ENCODE measurements around the gene CCDC47.

The CCDC47 gene

DNA sequence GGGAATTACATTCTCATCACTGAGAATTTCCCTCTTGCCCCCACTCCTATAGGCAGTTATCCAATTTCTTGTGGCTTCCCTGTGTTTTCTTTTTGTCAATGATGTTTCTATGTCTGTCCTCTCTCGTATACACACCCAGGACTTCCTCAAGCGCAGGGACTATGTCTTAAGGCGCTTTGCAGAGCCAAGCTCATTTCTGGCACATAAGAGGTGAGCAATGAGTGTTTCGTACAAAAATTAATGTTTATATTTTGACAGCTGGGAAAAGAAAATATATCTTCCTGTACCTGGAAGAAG, 1.5 kb upstream of the CCDC47 start:
- TF ChIP-seq, protein P1, sequence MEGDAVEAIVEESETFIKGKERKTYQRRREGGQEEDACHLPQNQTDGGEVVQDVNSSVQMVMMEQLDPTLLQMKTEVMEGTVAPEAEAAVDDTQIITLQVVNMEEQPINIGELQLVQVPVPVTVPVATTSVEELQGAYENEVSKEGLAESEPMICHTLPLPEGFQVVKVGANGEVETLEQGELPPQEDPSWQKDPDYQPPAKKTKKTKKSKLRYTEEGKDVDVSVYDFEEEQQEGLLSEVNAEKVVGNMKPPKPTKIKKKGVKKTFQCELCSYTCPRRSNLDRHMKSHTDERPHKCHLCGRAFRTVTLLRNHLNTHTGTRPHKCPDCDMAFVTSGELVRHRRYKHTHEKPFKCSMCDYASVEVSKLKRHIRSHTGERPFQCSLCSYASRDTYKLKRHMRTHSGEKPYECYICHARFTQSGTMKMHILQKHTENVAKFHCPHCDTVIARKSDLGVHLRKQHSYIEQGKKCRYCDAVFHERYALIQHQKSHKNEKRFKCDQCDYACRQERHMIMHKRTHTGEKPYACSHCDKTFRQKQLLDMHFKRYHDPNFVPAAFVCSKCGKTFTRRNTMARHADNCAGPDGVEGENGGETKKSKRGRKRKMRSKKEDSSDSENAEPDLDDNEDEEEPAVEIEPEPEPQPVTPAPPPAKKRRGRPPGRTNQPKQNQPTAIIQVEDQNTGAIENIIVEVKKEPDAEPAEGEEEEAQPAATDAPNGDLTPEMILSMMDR (IDR thresholded peaks at IDR 0.05; ENCODE audit: borderline replicate concordance, extremely low read depth, low read length, poor library complexity, severe bottlenecking) = no peak
- no peak for TF ChIP-seq EZH2 (IDR thresholded peaks at IDR 0.05; ENCODE audit: borderline replicate concordance, low read depth, low read length, severe bottlenecking)
- Histone ChIP-seq H3K27me3 (ENCODE audit: insufficient read depth, low read length, poor library complexity) (no peaks in the 10 kb centered on the region), H3K27ac (ENCODE audit: low read length) (peak overlapping the region; percentile 98), H3K36me3 (ENCODE audit: insufficient read depth, low read length) (peaks cover 57% of the 10 kb centered on the region), H3K9me3 (ENCODE audit: insufficient read depth, low read length, severe bottlenecking) (no peaks in the 10 kb centered on the region), H2AFZ (ENCODE audit: low read depth, low read length) (0 out of 2 replicates have a peak overlapping the region, but pooled peaks have one; percentile 66), H3K9ac (ENCODE audit: low read depth, low read length) (peak overlapping the region; percentile 82), H3K4me2 (ENCODE audit: insufficient read depth, low read length) (peak overlapping the region; percentile 92), H3K4me3 (ENCODE audit: low read depth in 1 of 2, low read length in 2 of 2) (peak overlapping the region; percentile 82 to 97), H3K4me1 (ENCODE audit: insufficient read depth, low read length) (peaks cover 54% of the 10 kb centered on the region), H3K79me2 (ENCODE audit: insufficient read depth, low read length) (peaks cover 93% of the 10 kb centered on the region), H4K20me1 (ENCODE audit: insufficient read depth, low read length) (peaks cover 62% of the 10 kb centered on the region)
- ATAC-seq (ENCODE audit: insufficient read depth, low read depth) (no peak), DNase-seq (peak; percentile 24)

DNA sequence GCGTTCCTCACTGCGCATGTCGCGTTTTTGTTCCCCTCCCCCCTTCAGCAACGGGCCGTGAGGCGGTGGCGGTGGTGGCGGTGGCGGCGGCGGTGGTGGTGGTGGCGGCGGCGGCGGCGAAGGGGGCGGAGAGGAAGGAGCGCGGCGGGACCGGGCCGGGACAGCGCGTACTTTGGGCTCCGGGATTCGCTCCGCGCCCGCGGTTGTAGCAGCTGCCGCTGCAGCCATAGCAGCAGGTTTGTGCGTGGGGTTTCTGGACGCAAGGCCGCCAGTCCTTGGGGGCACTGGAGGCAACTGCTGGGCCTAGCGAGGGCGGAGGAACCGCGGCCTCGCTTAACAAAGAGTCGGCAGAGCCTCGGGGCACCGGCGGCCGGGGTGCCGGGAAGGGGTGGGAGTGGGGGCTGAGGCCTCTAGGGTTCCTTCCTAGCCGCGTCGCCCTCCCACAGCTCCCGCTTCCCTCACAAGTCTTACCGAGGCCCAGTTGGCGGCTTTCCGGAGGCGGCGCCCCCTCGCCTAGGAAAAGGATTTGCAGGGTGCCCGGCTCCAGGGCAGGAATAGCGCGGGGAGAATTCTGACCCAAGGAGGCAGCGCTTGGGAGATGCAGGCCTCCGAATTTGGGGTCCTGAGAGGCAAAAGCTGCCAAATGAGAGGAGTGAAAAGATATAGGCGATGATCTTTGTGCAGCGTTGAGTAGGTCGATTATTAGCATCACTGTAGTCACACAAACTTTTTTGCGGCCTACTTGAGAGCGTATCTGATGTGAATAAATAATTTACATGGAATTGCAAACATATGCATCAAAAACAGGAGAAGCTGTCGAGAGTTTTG, 958 bp upstream of the CCDC47 start, which contains the start of gene DDX42:
Gene DDX42, plus strand, starts transcription at position 30 of the 828 bp plus-strand sequence. CDS start 12,880 bp downstream, outside the sequence.
- Histone ChIP-seq H3K9ac (ENCODE audit: low read depth, low read length) (peak within 1 kb of the TSS; percentile 82), H3K79me2 (ENCODE audit: insufficient read depth, low read length) (peaks cover 93% of the 10 kb centered on the region), H3K27ac (ENCODE audit: low read length) (peak within 1 kb of the TSS; percentile 98), H3K4me2 (ENCODE audit: insufficient read depth, low read length) (peak within 1 kb of the TSS; percentile 92), H3K36me3 (ENCODE audit: insufficient read depth, low read length) (peaks cover 51% of the 10 kb centered on the region), H3K4me1 (ENCODE audit: insufficient read depth, low read length) (peaks cover 54% of the 10 kb centered on the region), H2AFZ (ENCODE audit: low read depth, low read length) (peak within 1 kb of the TSS; percentile 82), H3K27me3 (ENCODE audit: insufficient read depth, low read length, poor library complexity) (no peaks in the 10 kb centered on the region), H4K20me1 (ENCODE audit: insufficient read depth, low read length) (peaks cover 56% of the 10 kb centered on the region), H3K4me3 (ENCODE audit: low read depth in 1 of 2, low read length in 2 of 2) (peak within 1 kb of the TSS; percentile 82 to 97), H3K9me3 (ENCODE audit: insufficient read depth, low read length, severe bottlenecking) (no peaks in the 10 kb centered on the region)
- peak; percentile 92 for DNase-seq
- TF ChIP-seq, protein P1 (IDR thresholded peaks at IDR 0.05; ENCODE audit: borderline replicate concordance, extremely low read depth, low read length, poor library complexity, severe bottlenecking) = peak; percentile 22
- TF ChIP-seq EZH2 (IDR thresholded peaks at IDR 0.05; ENCODE audit: borderline replicate concordance, low read depth, low read length, severe bottlenecking) = no peak
- peak; percentile 10 for ATAC-seq (ENCODE audit: insufficient read depth, low read depth)

DNA sequence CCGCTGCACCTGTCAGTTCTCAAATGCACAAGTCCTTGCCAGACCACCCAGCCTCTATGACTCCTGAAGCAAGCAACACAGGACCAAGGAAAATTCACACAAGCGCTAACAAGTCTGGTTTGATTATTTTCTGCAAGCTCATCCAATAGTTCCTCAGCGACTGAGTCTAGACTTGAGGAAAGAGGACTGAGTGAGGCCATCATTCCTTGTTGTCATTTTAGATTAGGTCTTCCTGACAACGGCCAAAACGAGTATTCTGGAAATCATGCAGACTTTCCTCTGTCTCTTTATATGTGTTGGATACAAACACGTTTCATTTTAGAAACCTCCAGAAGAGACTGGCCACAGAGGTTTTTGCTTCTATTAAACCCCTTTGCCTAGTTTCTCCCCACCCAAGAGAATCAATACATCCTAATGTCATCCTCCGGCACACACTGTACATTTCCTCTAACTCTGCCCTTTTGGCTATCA, 561 bp downstream of the CCDC47 start:
- Histone ChIP-seq H3K4me1 (ENCODE audit: insufficient read depth, low read length) (peaks cover 52% of the 10 kb centered on the region), H3K9ac (ENCODE audit: low read depth, low read length) (peak overlapping the region; percentile 82), H2AFZ (ENCODE audit: low read depth, low read length) (peak overlapping the region; percentile 82), H3K27me3 (ENCODE audit: insufficient read depth, low read length, poor library complexity) (no peaks in the 10 kb centered on the region), H3K4me2 (ENCODE audit: insufficient read depth, low read length) (peak overlapping the region; percentile 84), H3K36me3 (ENCODE audit: insufficient read depth, low read length) (peaks cover 49% of the 10 kb centered on the region), H3K9me3 (ENCODE audit: insufficient read depth, low read length, severe bottlenecking) (no peaks in the 10 kb centered on the region), H3K4me3 (ENCODE audit: low read depth in 1 of 2, low read length in 2 of 2) (peak overlapping the region; percentile 79 to 82), H3K27ac (ENCODE audit: low read length) (peak overlapping the region; percentile 85), H4K20me1 (ENCODE audit: insufficient read depth, low read length) (peaks cover 44% of the 10 kb centered on the region), H3K79me2 (ENCODE audit: insufficient read depth, low read length) (peaks cover 93% of the 10 kb centered on the region)
- DNase-seq (peak; percentile 16), ATAC-seq (ENCODE audit: insufficient read depth, low read depth) (no peak)
- no peak for TF ChIP-seq EZH2 (IDR thresholded peaks at IDR 0.05; ENCODE audit: borderline replicate concordance, low read depth, low read length, severe bottlenecking)
- TF ChIP-seq, protein P1 (IDR thresholded peaks at IDR 0.05; ENCODE audit: borderline replicate concordance, extremely low read depth, low read length, poor library complexity, severe bottlenecking) = no peak

All from DND-41 (cell line).